Mucosa of rectum (tissue), 2 donors: Measurements from ENCODE around the gene MLXIP.
A peak's percentile ranks its signal among the peaks of the same experiment; 100 is the strongest.
"Not testable (repeated sequence)": the region's sequence is repeated elsewhere in the genome, so short reads cannot be mapped to it uniquely, and the experiment has no call there.

ENCODE experiments used
- H3K27ac ChIP-seq, 2 donors: one replicate each; pipeline ENCODE4 v1.7.0; 2013; ENCODE audit warnings: inconsistent platforms in 2 of 2, low read depth in 2 of 2, low read length in 2 of 2
- H3K27me3 ChIP-seq, 2 donors: one replicate each; pipeline ENCODE4 v1.7.0; 2013; ENCODE audit warnings: low read length in 2 of 2; ENCODE audit not compliant: control insufficient read depth in 2 of 2, insufficient read depth in 2 of 2
- H3K36me3 ChIP-seq, 2 donors: one replicate each; pipeline ENCODE4 v1.7.0; 2013; ENCODE audit warnings: low read length in 2 of 2; ENCODE audit not compliant: control insufficient read depth in 2 of 2, insufficient read depth in 2 of 2
- H3K4me1 ChIP-seq, 2 donors: one replicate each; pipeline ENCODE4 v1.7.0; 2013; ENCODE audit warnings: low read length in 2 of 2, mild to moderate bottlenecking in 1 of 2; ENCODE audit not compliant: control insufficient read depth in 2 of 2, insufficient read depth in 2 of 2
- H3K4me3 ChIP-seq, 2 donors: one replicate each; pipeline ENCODE4 v1.7.0; 2013; ENCODE audit warnings: low read length in 2 of 2
- H3K9ac ChIP-seq, 2 donors: one replicate each; pipeline ENCODE4 v1.7.0; 2013; ENCODE audit warnings: low read length in 2 of 2, low read depth in 1 of 2, mild to moderate bottlenecking in 1 of 2
- H3K9me3 ChIP-seq, 2 donors: one replicate each; pipeline ENCODE4 v1.7.0; 2013; ENCODE audit warnings: low read length in 2 of 2; ENCODE audit not compliant: control insufficient read depth in 2 of 2
- donor health status: healthy.
- donor health status: Normal muscosa, but diverticular disease.

Gene MLXIP

GRCh38 chr12:122174155-122174845 lies 95.7 kb downstream of the MLXIP start, which contains the start of gene IL31:
TSS of gene IL31 (minus strand) at chr12:122174221. CDS start at chr12:122174172, 49 bp downstream.
- peaks cover 0 to 2% of the 10 kb centered on the region in 2 donors for H3K27me3 ChIP-seq
- H3K36me3 ChIP-seq, result no peaks in the 10 kb centered on the region
- H3K27ac ChIP-seq, result no peak within 1 kb of the TSS
- no peaks in the 10 kb centered on the region for H3K9me3 ChIP-seq
- no peak within 1 kb of the TSS for H3K4me3 ChIP-seq
- no peaks in the 10 kb centered on the region for H3K4me1 ChIP-seq
- no peak within 1 kb of the TSS for H3K9ac ChIP-seq

GRCh38 chr12:122176473-122176872 lies 97.9 kb downstream of the MLXIP start:
- not testable (repeated sequence) for H3K36me3 ChIP-seq, H3K4me1 ChIP-seq, H3K27ac ChIP-seq, H3K27me3 ChIP-seq, H3K9ac ChIP-seq, H3K4me3 ChIP-seq, H3K9me3 ChIP-seq

GRCh38 chr12:122182887-122183587 lies 104.5 kb downstream of the MLXIP start, which contains the start of gene LRRC43:
TSS of gene LRRC43 (plus strand) at chr12:122183123. CDS start at chr12:122183145, 22 bp downstream.
- peak within 1 kb of the TSS in 1 of 2 donors; percentile 36 for H3K9ac ChIP-seq
- peak within 1 kb of the TSS; percentile 57 to 66 for H3K4me3 ChIP-seq
- no peaks in the 10 kb centered on the region for H3K9me3 ChIP-seq
- no peaks in the 10 kb centered on the region for H3K27me3 ChIP-seq
- H3K36me3 ChIP-seq, result no peaks in the 10 kb centered on the region
- no peak within 1 kb of the TSS for H3K27ac ChIP-seq
- peaks cover 2 to 4% of the 10 kb centered on the region in 2 donors for H3K4me1 ChIP-seq

- Histone ChIP-seq H3K27ac (no peak overlapping the region), H3K9ac (peak overlapping the region in 1 of 2 donors; percentile 36), H3K9me3 (no peaks in the 10 kb centered on the region), H3K4me1 (peaks cover 2 to 4% of the 10 kb centered on the region in 2 donors), H3K4me3 (peak overlapping the region; percentile 57 to 66), H3K36me3 (no peaks in the 10 kb centered on the region), H3K27me3 (no peaks in the 10 kb centered on the region)
Measured at GRCh38 chr12:122183588-122183940, 105.0 kb downstream of the MLXIP start.

GRCh38 chr12:122184517-122184916 lies 106.0 kb downstream of the MLXIP start:
- H3K4me3 ChIP-seq, result no peak overlapping the region
- H3K27me3 ChIP-seq, result no peaks in the 10 kb centered on the region
- H3K27ac ChIP-seq, result no peak overlapping the region
- H3K9ac ChIP-seq, result no peak overlapping the region
- no peaks in the 10 kb centered on the region for H3K36me3 ChIP-seq
- H3K4me1 ChIP-seq, result peaks cover 2 to 4% of the 10 kb centered on the region in 2 donors
- H3K9me3 ChIP-seq, result no peaks in the 10 kb centered on the region

GRCh38 chr12:122185079-122185478 lies 106.5 kb downstream of the MLXIP start:
- H3K27me3 ChIP-seq, result no peaks in the 10 kb centered on the region
- H3K27ac ChIP-seq, result no peak overlapping the region
- H3K4me3 ChIP-seq, result no peak overlapping the region
- no peak overlapping the region for H3K9ac ChIP-seq
- H3K9me3 ChIP-seq, result no peaks in the 10 kb centered on the region
- peaks cover 2 to 4% of the 10 kb centered on the region in 2 donors for H3K4me1 ChIP-seq
- H3K36me3 ChIP-seq, result no peaks in the 10 kb centered on the region

- Histone ChIP-seq H3K4me3 (no peak overlapping the region), H3K36me3 (no peaks in the 10 kb centered on the region)
Measured at GRCh38 chr12:122185494-122186082, 107.0 kb downstream of the MLXIP start.

GRCh38 chr12:122187466-122187865 lies 108.9 kb downstream of the MLXIP start:
- H3K9me3 ChIP-seq, result no peaks in the 10 kb centered on the region
- no peak overlapping the region for H3K27ac ChIP-seq
- no peak overlapping the region for H3K4me3 ChIP-seq
- H3K9ac ChIP-seq, result no peak overlapping the region
- no peaks in the 10 kb centered on the region for H3K36me3 ChIP-seq
- H3K4me1 ChIP-seq, result peaks cover 2 to 4% of the 10 kb centered on the region in 2 donors
- no peaks in the 10 kb centered on the region for H3K27me3 ChIP-seq

More at GRCh38 chr12:122185494-122186082, 107.0 kb downstream of the MLXIP start:
- Histone ChIP-seq H3K27me3 (no peaks in the 10 kb centered on the region), H3K9ac (no peak overlapping the region), H3K27ac (no peak overlapping the region), H3K4me1 (peaks cover 2 to 4% of the 10 kb centered on the region in 2 donors), H3K9me3 (no peaks in the 10 kb centered on the region)

GRCh38 chr12:122189626-122190475 lies 111.3 kb downstream of the MLXIP start:
- H3K9me3 ChIP-seq, result no peaks in the 10 kb centered on the region
- H3K27me3 ChIP-seq, result no peaks in the 10 kb centered on the region
- no peak overlapping the region for H3K27ac ChIP-seq
- H3K4me1 ChIP-seq, result peaks cover 0 to 2% of the 10 kb centered on the region in 2 donors
- H3K9ac ChIP-seq, result no peak overlapping the region
- H3K36me3 ChIP-seq, result no peaks in the 10 kb centered on the region
- H3K4me3 ChIP-seq, result no peak overlapping the region
